Skin of body (tissue), 2 donors: ENCODE results near the gene GTF2A1. TPM values are rescaled to one million over a fixed set of nuclear protein-coding genes. Genes with fewer than 3 reads are reported as not detected.

Source experiments
- DNase-seq: peaks from one replicate; lab custom pipeline; 2025; lab: John Stamatoyannopoulos, UW
- total RNA-seq: library from RNA; depleted of rRNA; stranded (reverse); fragments of >200 nt; gene quantifications from one replicate; pipeline ENCODE4 v1.2.3, GENCODE V29; 2014

Gene GTF2A1
- total RNA-seq, 1 donor from 2014 or later: 27.3 TPM

- DNase-seq: no peak
Observed at GRCh38 chr14:81179631-81180030, 41.1 kb downstream of the GTF2A1 start.

- no peak for DNase-seq
Observed at GRCh38 chr14:81178063-81178462, 42.7 kb downstream of the GTF2A1 start.

GRCh38 chr14:81177225-81177624, 43.5 kb downstream of the GTF2A1 start:
- no peak for DNase-seq

GRCh38 chr14:81176241-81176640, 44.5 kb downstream of the GTF2A1 start:
- no peak for DNase-seq

- DNase-seq: no peak
Observed at GRCh38 chr14:81172881-81173280, 47.9 kb downstream of the GTF2A1 start.

- no peak for DNase-seq
Observed at GRCh38 chr14:81172353-81172752, 48.4 kb downstream of the GTF2A1 start.

GRCh38 chr14:81170829-81171195, 49.9 kb downstream of the GTF2A1 start:
- no peak for DNase-seq

GRCh38 chr14:81170104-81170828, 50.5 kb downstream of the GTF2A1 start:
- DNase-seq: peak; percentile 97

GRCh38 chr14:81169711-81170103, 51.1 kb downstream of the GTF2A1 start:
- peak; percentile 77 for DNase-seq

- DNase-seq: peak; percentile 77
Observed at GRCh38 chr14:81169267-81169666, 51.5 kb downstream of the GTF2A1 start.

- DNase-seq: no peak
Observed at GRCh38 chr14:81166121-81166520, 54.6 kb downstream of the GTF2A1 start.

- DNase-seq: no peak
Observed at GRCh38 chr14:81165188-81165587, 55.6 kb downstream of the GTF2A1 start.

- DNase-seq: no peak
Observed at GRCh38 chr14:81164167-81164774, 56.5 kb downstream of the GTF2A1 start.

GRCh38 chr14:81162941-81163340, 57.8 kb downstream of the GTF2A1 start:
- no peak for DNase-seq

- no peak for DNase-seq
Observed at GRCh38 chr14:81161749-81162148, 59.0 kb downstream of the GTF2A1 start.

- no peak for DNase-seq
Observed at GRCh38 chr14:81161088-81161487, 59.7 kb downstream of the GTF2A1 start.

- no peak for DNase-seq
Observed at GRCh38 chr14:81157431-81157830, 63.3 kb downstream of the GTF2A1 start.

GRCh38 chr14:81153187-81153586, 67.6 kb downstream of the GTF2A1 start:
- no peak for DNase-seq

GRCh38 chr14:81148635-81149034, 72.1 kb downstream of the GTF2A1 start:
- no peak for DNase-seq

- DNase-seq: no peak
Observed at GRCh38 chr14:81147140-81147897, 73.4 kb downstream of the GTF2A1 start.

GRCh38 chr14:81144824-81145603, 75.7 kb downstream of the GTF2A1 start:
- no peak for DNase-seq

GRCh38 chr14:81143793-81144192, 77.0 kb downstream of the GTF2A1 start:
- DNase-seq: no peak
